SK-N-DZ (cell line): ENCODE results near the gene CDRT15L2.
"Not testable (repeated sequence)": the region's sequence is repeated elsewhere in the genome, so short reads cannot be mapped to it uniquely, and the experiment has no call there.

Experiments
- DNase-seq: peaks from one replicate; pipeline ENCODE4 v3.0.0-alpha.2; 2015; ENCODE audit warnings: low spot score
- small RNA-seq, 2 experiments: library from RNA; depleted of rRNA; stranded (forward); fragments of <200 nt; gene quantifications; one replicate each; pipeline ENCODE3, GENCODE V24; 2014

Gene CDRT15L2

DNA sequence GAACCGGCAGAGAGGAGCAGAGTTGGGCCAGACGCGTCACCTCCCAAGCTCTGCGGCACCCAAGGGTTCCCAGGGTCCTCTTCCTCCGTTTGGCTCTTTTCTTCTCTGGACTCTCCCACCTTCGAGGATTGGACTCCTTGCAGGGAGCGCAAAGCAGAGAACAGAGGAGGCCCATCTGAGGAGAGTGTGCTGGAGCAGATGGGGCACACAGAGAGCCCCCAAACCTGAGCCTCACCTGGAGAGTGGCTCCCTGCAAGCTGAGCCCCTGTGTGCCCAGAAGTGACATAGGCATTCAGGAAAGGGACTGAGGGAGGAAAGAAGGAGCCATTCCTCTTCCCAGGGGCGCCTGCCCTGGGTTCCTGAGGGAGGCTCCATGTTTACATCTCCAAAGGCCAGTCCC, 6.3 kb upstream of the CDRT15L2 start:
- DNase-seq = not testable (repeated sequence)

DNA sequence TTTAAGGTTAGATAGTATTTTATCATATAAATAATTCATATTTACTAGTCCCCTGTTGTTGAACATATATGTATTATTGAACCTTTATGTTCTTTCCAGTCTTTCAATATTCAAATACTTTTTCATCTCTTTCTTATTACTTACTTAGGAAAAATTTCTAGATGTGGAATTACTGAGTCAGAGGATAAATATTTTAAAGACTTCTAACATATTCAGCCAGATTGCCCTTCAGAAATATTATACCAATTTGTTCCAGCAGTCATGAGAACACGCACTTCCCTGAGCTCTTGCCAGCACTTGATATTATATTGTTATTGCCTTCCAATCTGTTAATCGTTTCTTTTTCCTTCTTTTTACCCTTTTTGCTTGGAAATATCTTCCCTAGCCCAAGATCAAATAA, 4.5 kb upstream of the CDRT15L2 start:
- not testable (repeated sequence) for DNase-seq

DNA sequence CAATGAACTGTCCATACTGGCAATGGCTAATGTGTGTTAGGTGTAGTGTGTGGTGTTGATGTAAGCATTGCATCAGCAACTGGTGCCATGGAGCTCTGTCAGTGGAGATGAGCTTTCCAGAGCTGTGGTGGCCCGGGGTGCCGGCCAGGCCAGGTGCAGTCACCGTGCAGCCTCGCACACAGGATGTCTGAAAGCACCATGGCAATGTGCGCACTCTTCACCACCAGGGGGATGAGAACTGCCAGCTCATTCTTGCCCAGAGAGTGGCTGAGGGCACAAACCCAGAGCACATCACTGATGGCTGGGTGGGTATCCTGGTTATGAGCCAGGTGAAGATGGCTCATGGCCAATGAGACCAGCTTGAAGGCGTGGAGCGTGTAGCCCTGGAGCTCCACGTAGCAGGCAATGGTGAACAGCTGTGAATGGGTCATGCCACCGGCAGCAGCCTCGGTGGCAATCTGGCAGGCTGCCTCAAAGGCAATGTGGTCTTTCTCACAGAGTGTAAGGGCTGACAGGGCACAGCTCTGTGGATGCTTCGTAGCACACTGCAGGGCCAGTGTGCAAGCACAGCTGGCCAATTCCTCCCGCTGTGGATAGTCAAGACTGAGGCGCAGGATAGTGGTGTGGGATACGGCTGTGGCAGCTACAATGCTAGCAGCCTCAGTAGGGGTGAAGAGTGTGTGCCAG, 4.5 kb downstream of the CDRT15L2 start:
- not testable (repeated sequence) for DNase-seq

DNA sequence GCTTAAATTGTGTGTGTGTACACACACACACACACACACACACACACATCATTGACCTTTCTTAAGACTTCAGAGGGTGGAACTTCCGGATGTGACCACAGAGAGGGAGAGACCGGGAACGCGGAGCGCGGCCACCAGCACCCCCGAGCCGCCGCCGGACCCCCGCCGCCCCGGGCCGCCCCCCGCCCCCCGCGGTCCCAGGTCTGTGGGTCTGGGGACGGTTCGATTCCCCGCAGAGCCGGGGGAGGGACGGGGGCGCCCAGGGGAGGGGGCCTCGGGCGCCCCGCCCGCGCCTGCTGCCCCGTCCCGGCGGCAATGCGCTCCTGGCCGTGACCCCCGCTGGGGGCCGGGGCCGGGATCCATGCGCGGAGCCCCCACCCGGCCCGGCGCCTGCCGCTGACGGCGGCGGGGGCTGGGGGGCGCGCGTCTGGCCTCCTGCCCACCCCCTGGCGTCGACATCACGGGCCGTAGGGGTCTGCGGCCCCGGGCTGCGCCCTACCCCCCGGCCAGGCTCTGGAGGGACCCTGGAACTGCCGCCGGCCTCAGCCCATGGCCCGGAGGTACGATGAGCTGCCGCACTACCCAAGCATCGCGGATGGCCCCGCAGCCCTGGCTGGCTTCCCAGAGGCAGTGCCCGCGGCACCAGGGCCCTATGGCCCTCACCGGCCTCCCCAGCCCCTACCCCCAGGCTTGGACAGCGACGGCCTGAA, 9.4 kb downstream of the CDRT15L2 start:
- not testable (repeated sequence) for DNase-seq

DNA sequence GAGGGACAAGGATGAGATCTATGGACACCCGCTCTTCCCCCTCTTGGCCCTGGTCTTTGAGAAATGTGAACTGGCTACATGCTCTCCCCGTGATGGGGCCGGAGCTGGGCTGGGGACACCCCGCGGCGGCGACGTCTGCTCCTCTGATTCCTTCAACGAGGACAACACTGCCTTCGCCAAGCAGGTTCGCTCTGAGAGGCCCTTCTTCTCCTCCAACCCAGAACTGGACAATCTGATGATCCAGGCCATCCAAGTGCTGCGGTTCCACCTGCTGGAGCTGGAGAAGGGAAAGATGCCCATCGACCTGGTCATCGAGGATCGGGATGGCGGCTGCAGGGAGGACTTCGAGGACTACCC, 9.9 kb downstream of the CDRT15L2 start:
- DNase-seq = not testable (repeated sequence)

DNA sequence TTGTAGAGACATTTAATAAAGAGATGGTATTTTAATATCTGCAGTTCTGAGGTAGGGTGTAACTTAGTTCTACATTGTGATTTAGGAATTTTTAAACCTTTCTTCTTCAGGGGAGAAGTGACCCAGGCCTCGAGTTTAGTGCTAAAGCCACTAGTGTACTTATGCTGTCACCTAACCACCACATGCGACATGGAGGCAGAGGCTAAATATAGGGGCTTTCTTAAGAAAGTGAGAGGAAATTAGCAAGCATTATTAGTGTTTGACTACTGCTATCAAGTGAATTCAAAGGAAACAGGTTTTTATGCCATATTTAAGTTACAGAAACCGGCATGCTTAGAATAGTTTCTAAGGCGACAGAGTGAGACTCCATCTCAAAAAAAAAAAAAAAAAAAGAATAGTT, 11.5 kb downstream of the CDRT15L2 start:
- not testable (repeated sequence) for DNase-seq

DNA sequence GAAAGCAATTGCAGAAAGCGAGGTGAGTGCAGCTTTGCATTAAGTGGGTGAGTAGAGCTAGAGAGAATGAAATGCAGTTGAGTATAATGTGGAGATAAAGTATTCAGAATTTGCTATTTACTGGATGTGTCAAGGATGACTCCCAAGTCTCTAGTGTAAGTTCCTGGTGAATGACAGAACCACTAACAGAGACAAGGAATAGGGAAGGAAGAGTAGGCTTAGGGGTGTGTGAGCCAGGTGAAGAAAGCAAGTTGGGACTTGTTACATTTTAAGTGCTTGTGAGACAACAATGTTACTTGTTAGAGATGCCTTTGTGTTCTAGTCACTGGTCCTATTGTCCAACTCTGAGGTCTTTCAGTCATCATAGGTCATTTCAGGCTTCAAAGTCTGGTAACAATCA, 26.0 kb downstream of the CDRT15L2 start:
- DNase-seq = not testable (repeated sequence)

DNA sequence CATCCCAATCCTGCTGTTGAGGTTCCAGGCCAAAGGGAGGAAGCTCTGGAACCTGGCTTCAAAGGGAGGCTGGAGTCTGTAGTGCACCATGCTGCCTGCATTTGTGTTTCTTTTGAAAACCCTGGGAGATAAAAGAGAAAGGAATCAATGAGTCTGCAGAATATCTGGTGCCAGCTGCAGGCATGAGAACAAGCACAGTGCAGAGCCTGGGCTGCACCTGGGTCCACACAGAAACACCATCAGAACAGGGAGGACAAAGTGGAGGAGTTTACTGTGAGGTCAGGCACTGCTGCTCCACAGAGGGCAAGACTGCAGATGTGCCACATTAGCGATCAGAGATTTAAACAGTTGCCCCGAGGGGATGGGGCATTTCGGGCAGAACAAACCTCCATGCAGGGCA, 30.0 kb downstream of the CDRT15L2 start:
- DNase-seq = not testable (repeated sequence)

DNA sequence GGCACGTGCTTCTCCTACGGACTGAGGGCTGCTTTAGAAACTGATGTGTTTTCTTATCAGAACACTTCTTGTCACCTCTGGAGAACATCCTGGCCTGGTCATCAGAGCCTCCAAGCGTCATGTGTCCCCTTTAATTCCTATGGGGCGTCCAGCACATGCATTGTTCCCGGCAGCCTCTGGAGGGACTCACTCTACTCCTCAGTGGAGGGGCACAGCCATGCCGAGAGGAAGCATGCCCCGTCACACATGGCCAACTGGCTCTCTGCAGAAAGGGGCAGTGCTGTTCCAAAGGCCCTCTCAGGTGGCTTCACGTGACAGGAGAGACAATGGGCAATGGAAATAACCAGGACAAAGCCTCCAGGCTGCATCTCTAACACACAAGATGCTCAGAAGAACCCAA, 31.8 kb downstream of the CDRT15L2 start:
- DNase-seq = no peak

DNA sequence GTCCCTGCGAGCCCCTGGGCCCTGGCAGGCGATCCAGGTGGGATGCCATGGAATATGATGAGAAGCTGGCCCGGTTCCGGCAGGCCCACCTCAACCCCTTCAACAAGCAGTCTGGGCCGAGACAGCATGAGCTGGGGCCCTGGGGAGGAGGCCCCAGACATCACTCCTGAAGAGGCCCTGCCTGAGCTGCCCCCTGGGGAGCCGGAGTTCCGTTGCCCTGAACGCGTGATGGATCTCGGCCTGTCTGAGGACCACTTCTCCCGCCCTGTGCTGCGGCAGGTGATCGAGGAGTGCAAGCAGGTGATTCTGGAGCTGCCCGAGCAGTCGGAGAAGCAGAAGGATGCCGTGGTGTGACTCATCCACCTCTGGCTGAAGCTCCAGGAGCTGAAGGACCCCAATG, 33.1 kb downstream of the CDRT15L2 start:
- DNase-seq = no peak

DNA sequence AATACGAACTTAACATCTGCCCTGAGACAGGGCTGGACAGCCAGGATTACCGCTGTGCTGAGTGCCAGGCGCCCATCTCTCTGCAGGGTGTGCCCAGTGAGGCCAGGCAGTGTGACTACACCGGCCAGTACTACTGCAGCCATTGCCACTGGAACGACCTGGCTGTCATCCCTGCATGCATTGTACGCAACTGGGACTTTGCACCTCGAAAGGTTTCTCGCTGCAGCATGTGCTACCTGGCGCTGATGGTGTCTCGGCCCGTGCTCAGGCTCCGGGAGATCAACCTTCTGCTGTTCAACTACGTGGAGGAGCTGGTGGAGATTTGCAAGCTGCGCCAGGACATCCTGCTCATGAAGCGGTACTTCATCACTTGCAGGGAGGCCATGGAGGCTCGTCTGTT, 33.7 kb downstream of the CDRT15L2 start:
- no peak for DNase-seq

DNA sequence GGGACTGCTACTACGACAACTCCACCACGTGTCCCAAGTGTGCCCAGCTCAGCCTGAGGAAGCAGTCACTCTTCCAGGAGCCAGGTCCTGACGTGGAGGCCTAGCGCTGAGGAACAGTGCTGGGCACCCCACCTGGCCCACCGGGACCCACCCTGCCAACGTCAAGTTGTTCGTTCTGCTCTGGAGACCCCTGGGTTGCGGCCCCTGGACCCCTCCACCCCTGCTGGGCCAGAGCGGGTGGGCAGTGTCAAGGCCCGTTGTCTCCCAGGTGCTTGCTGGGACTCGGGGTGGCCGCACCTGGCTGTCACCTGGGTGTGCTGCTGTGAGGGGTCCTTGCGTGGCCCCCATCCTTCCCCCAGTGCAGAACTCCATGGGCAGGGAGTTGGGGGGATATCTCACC, 34.4 kb downstream of the CDRT15L2 start:
- DNase-seq = no peak

DNA sequence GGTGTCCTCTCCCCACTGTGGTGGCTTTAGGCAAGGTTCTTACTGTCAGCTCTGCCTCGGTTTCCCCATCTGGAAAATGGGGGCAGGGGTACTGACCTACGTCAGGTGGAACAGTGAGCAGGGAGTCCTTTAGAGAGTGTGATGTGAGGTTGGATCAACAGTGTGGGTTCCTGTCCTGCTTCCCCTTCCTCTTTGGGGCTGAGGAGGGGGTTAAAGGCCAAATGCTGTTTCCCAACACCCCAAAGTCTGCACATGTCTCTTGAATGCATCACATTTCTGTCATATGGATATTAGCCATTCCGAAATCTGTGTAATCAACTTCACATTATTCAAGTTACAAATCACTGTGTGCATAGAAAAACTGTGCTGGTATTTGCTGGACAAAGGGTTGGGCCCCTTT, 35.9 kb downstream of the CDRT15L2 start:
- DNase-seq = not testable (repeated sequence)

Small RNA genes within 50 kb of the gene (small RNA-seq; reads per million reads assigned to genes)
- gene AC015818.1 = 0 reads per million in 2 experiments
- gene AC087499.1 = 0 reads per million in 2 experiments
- 0 reads per million in 2 experiments for gene AC087499.3
